Tibial nerve (tissue), 4 donors: Measurements from ENCODE around the gene KCNMA1. TPM values are rescaled to one million over a fixed set of nuclear protein-coding genes. Genes with fewer than 3 reads are reported as not detected.
A peak's percentile ranks its signal among the peaks of the same experiment; 100 is the strongest.

Source experiments
- DNase-seq, 2 donors: peaks; one replicate each; pipeline ENCODE4 v3.0.0-alpha.2; 2019; ENCODE audit warnings: low spot score in 2 of 2
- H3K27ac ChIP-seq, 4 donors: fragments of 200-600 bp; sonication (generic) in 3 of 4; one replicate each; pipeline ENCODE4 v1.5.1; 2017 to 2019; ENCODE audit warnings: mild to moderate bottlenecking in 1 of 4
- H3K27me3 ChIP-seq, 2 donors: fragments of 200-600 bp; sonication (generic) in 1 of 2; one replicate each; pipeline versions ENCODE4 v1.5.1 to v1.6.0; 2017 to 2019
- H3K36me3 ChIP-seq, 3 donors: fragments of 200-600 bp; sonication (generic); one replicate each; pipeline ENCODE4 v1.5.1; 2018 to 2019
- H3K4me1 ChIP-seq, 4 donors: fragments of 200-600 bp; sonication (generic) in 3 of 4; one replicate each; pipeline ENCODE4 v1.5.1; 2017 to 2019
- H3K4me3 ChIP-seq, 4 donors: fragments of 200-600 bp; sonication (generic) in 3 of 4; one replicate each; pipeline ENCODE4 v1.5.1; 2017 to 2019; ENCODE audit warnings: mild to moderate bottlenecking in 1 of 4, moderate library complexity in 1 of 4
- H3K9me3 ChIP-seq, 4 donors: fragments of 200-600 bp; sonication (generic) in 3 of 4; one replicate each; pipeline ENCODE4 v1.5.1; 2017 to 2019
- CTCF ChIP-seq, 5 experiments: fragments of 200-600 bp in 3 of 5; fragments of 450-650 bp in 2 of 5; sonication (generic) in 3 of 5; IDR thresholded peaks; one replicate each; pipeline ENCODE4 v1.5.1; 2016 to 2019; ENCODE audit warnings: antibody characterized with exemption in 5 of 5, mild to moderate bottlenecking in 3 of 5, moderate library complexity in 2 of 5
- EP300 ChIP-seq, 2 donors: sonication (generic); formaldehyde crosslinking; IDR thresholded peaks; one replicate each; pipeline ENCODE4 v1.6.1; 2017; ENCODE audit warnings: antibody characterized with exemption in 2 of 2, mild to moderate bottlenecking in 1 of 2
- POLR2A ChIP-seq, 2 donors: fragments of 450-650 bp; IDR thresholded peaks; one replicate each; pipeline ENCODE4 v1.6.1; 2017; ENCODE audit warnings: antibody characterized with exemption in 2 of 2, mild to moderate bottlenecking in 2 of 2, moderate library complexity in 2 of 2
- WGBS, 2 donors: methylation state at CpG; one replicate each; pipeline ENCODE4 v1.1.5; 2018; 5-methylcytosine and 5-hydroxymethylcytosine counted together
- total RNA-seq, 4 donors: library from RNA; depleted of rRNA; stranded (reverse); fragments of >200 nt; gene quantifications; one replicate each; pipeline ENCODE4 v1.1.0, GENCODE V29; 2016

The KCNMA1 gene
- total RNA-seq, 4 donors from 2014 or later, result 10.2 to 19.9 (median 13.7) TPM

GRCh38 chr10:77406764-77407430 is 230.7 kb downstream of the KCNMA1 start:
- Histone ChIP-seq H3K4me3 (no peak overlapping the region), H3K4me1 (no peaks in the 10 kb centered on the region), H3K27ac (no peak overlapping the region), H3K27me3 (no peaks in the 10 kb centered on the region), H3K36me3 (no peaks in the 10 kb centered on the region), H3K9me3 (no peaks in the 10 kb centered on the region)
- DNase-seq, result no peak
- TF ChIP-seq POLR2A (IDR thresholded peaks at IDR 0.05), result no peak
- no peak for TF ChIP-seq CTCF (IDR thresholded peaks at IDR 0.05)
- 48 to 53% methylated on average over 5 of the region's 5 CpGs for WGBS, 2 donors

- H3K9me3 ChIP-seq, result no peaks in the 10 kb centered on the region
- WGBS, 2 donors, result 22 to 25% methylated on average over 5 of the region's 5 CpGs
- H3K27ac ChIP-seq, result no peak overlapping the region
- no peaks in the 10 kb centered on the region for H3K36me3 ChIP-seq
- no peaks in the 10 kb centered on the region for H3K4me1 ChIP-seq
- no peak for TF ChIP-seq POLR2A (IDR thresholded peaks at IDR 0.05)
- TF ChIP-seq CTCF (IDR thresholded peaks at IDR 0.05), result no peak
- no peak for TF ChIP-seq EP300 (IDR thresholded peaks at IDR 0.05)
- DNase-seq, result peak in 1 of 2 donors; percentile 33
- no peak overlapping the region for H3K4me3 ChIP-seq
- H3K27me3 ChIP-seq, result no peaks in the 10 kb centered on the region
Observed at GRCh38 chr10:77405771-77406241, 231.8 kb downstream of the KCNMA1 start.

GRCh38 chr10:77404810-77405209 is 232.8 kb downstream of the KCNMA1 start:
- no peak overlapping the region for H3K4me3 ChIP-seq
- no peaks in the 10 kb centered on the region for H3K4me1 ChIP-seq
- DNase-seq, result no peak
- 61 to 80% methylated on average over 3 of the region's 3 CpGs for WGBS, 2 donors
- no peaks in the 10 kb centered on the region for H3K9me3 ChIP-seq
- H3K27me3 ChIP-seq, result peaks cover 0 to 4% of the 10 kb centered on the region in 2 donors
- H3K36me3 ChIP-seq, result no peaks in the 10 kb centered on the region
- H3K27ac ChIP-seq, result no peak overlapping the region
- no peak for TF ChIP-seq CTCF (IDR thresholded peaks at IDR 0.05)

GRCh38 chr10:77403761-77404160 is 233.8 kb downstream of the KCNMA1 start:
- Histone ChIP-seq H3K36me3 (no peaks in the 10 kb centered on the region), H3K27ac (no peak overlapping the region), H3K4me3 (no peak overlapping the region), H3K4me1 (no peaks in the 10 kb centered on the region), H3K9me3 (no peaks in the 10 kb centered on the region), H3K27me3 (peaks cover 0 to 6% of the 10 kb centered on the region in 2 donors)
- no peak for DNase-seq
- WGBS, 2 donors, result 68 to 75% methylated on average over 8 of the region's 8 CpGs
- no peak for TF ChIP-seq CTCF (IDR thresholded peaks at IDR 0.05)
- no peak for TF ChIP-seq EP300 (IDR thresholded peaks at IDR 0.05)
- no peak for TF ChIP-seq POLR2A (IDR thresholded peaks at IDR 0.05)

GRCh38 chr10:77401683-77402082 is 235.9 kb downstream of the KCNMA1 start:
- WGBS, 2 donors, result 71 to 79% methylated on average over 3 of the region's 3 CpGs
- no peak overlapping the region for H3K27ac ChIP-seq
- H3K36me3 ChIP-seq, result no peaks in the 10 kb centered on the region
- peaks cover 0 to 6% of the 10 kb centered on the region in 2 donors for H3K27me3 ChIP-seq
- no peaks in the 10 kb centered on the region for H3K4me1 ChIP-seq
- DNase-seq, result no peak
- no peaks in the 10 kb centered on the region for H3K9me3 ChIP-seq
- no peak overlapping the region for H3K4me3 ChIP-seq
- TF ChIP-seq POLR2A (IDR thresholded peaks at IDR 0.05), result no peak
